Tibial artery (tissue), 4 donors: ENCODE measurements around the gene KIF26A.

ENCODE experiments used
- DNase-seq, 2 donors: peaks; one replicate each; pipeline ENCODE4 v3.0.0-alpha.2; 2019
- H3K27ac ChIP-seq, 2 donors: fragments of 200-600 bp; sonication (generic) in 1 of 2; 1 replicate in 1 of 2; 2 replicates in 1 of 2; pipeline ENCODE4 v1.5.1; 2018 to 2019; ENCODE audit warnings: mild to moderate bottlenecking in 1 of 2
- H3K27me3 ChIP-seq, 2 donors: fragments of 200-600 bp; sonication (generic) in 1 of 2; one replicate each; pipeline versions ENCODE4 v1.5.1 to v1.6.0; 2016 to 2019
- H3K36me3 ChIP-seq, 3 donors: fragments of 200-600 bp; sonication (generic) in 2 of 3; one replicate each; pipeline ENCODE4 v1.5.1; 2016 to 2019; ENCODE audit warnings: mild to moderate bottlenecking in 2 of 3
- H3K4me1 ChIP-seq, 4 donors: fragments of 200-600 bp; sonication (generic) in 2 of 4; 1 replicate in 3 of 4; 2 replicates in 1 of 4; pipeline ENCODE4 v1.5.1; 2016 to 2019
- H3K4me3 ChIP-seq, 2 donors: fragments of 200-600 bp; sonication (generic) in 1 of 2; 1 replicate in 1 of 2; 2 replicates in 1 of 2; pipeline ENCODE4 v1.5.1; 2018 to 2019; ENCODE audit warnings: mild to moderate bottlenecking in 2 of 2
- H3K9me3 ChIP-seq, 3 donors: fragments of 200-600 bp; sonication (generic) in 1 of 3; one replicate each; pipeline ENCODE4 v1.5.1; 2016 to 2019
- CTCF ChIP-seq, 2 experiments: fragments of 200-600 bp in 1 of 2; fragments of 450-650 bp in 1 of 2; IDR thresholded peaks; one replicate each; pipeline ENCODE4 v1.5.1; 2017 to 2019; ENCODE audit warnings: antibody characterized with exemption in 2 of 2, mild to moderate bottlenecking in 1 of 2, moderate library complexity in 1 of 2
- intact Hi-C: fragments of 100-400 bp; cut with DNase I; formaldehyde crosslinking; loops from one replicate; pipeline ENCODE4 v1.15.0; 2023; ENCODE audit warnings: low total_unique reads

KIF26A gene

GRCh38 chr14:104136472-104137296, 1.7 kb upstream of the KIF26A start:
- DNase-seq = peak in 1 of 2 donors; percentile 64
- Histone ChIP-seq H3K4me3 (peak overlapping the region in 1 of 2 donors; percentile 51), H3K27ac (no peak overlapping the region), H3K9me3 (no peaks in the 10 kb centered on the region), H3K27me3 (peaks cover 0 to 89% of the 10 kb centered on the region in 2 donors), H3K4me1 (peaks cover 0 to 45% (median 34%) of the 10 kb centered on the region in 4 donors), H3K36me3 (no peaks in the 10 kb centered on the region)
- no peak for TF ChIP-seq CTCF (IDR thresholded peaks at IDR 0.05)
- intact Hi-C loops = loop anchor here (5.0 kb wide), 1 partner anchor 501 kb away; no protein-coding TSS in a partner anchor

GRCh38 chr14:104137297-104138097, 890 bp upstream of the KIF26A start:
- Histone ChIP-seq H3K27me3 (peaks cover 0 to 92% of the 10 kb centered on the region in 2 donors), H3K36me3 (no peaks in the 10 kb centered on the region), H3K9me3 (no peaks in the 10 kb centered on the region), H3K4me3 (peak overlapping the region; percentile 39 to 51), H3K4me1 (peaks cover 0 to 45% (median 34%) of the 10 kb centered on the region in 4 donors), H3K27ac (no peak overlapping the region)
- peak; percentile 46 to 67 for DNase-seq
- intact Hi-C loops = loop anchor here (5.0 kb wide), 1 partner anchor 500 kb away; no protein-coding TSS in a partner anchor
- peak; percentile 72 to 74 for TF ChIP-seq CTCF (IDR thresholded peaks at IDR 0.05)

- TF ChIP-seq CTCF (IDR thresholded peaks at IDR 0.05) = no peak
- peak in 1 of 2 donors; percentile 55 for DNase-seq
- Histone ChIP-seq H3K9me3 (no peaks in the 10 kb centered on the region), H3K27ac (no peak overlapping the region), H3K36me3 (no peaks in the 10 kb centered on the region), H3K4me3 (peak overlapping the region; percentile 39 to 51), H3K27me3 (peaks cover 0 to 94% of the 10 kb centered on the region in 2 donors), H3K4me1 (peaks cover 0 to 45% (median 34%) of the 10 kb centered on the region in 4 donors)
- intact Hi-C loops = loop anchor here (5.0 kb wide), 1 partner anchor 498 kb away; no protein-coding TSS in a partner anchor
These were observed 502 bp downstream of the KIF26A start for GRCh38 chr14:104138718-104139459.

GRCh38 chr14:104139460-104140212, 1.2 kb downstream of the KIF26A start:
- no peak for TF ChIP-seq CTCF (IDR thresholded peaks at IDR 0.05)
- no peaks in the 10 kb centered on the region for H3K36me3 ChIP-seq
- peak in 1 of 2 donors; percentile 51 for DNase-seq
- no peak overlapping the region for H3K27ac ChIP-seq
- H3K4me1 ChIP-seq = peaks cover 0 to 45% (median 34%) of the 10 kb centered on the region in 4 donors
- peaks cover 0 to 91% of the 10 kb centered on the region in 2 donors for H3K27me3 ChIP-seq
- intact Hi-C loops = loop anchor here (5.0 kb wide), 1 partner anchor 498 kb away; no protein-coding TSS in a partner anchor
- H3K9me3 ChIP-seq = no peaks in the 10 kb centered on the region
- H3K4me3 ChIP-seq = peak overlapping the region; percentile 39 to 51

GRCh38 chr14:104140213-104140462, 1.8 kb downstream of the KIF26A start:
- DNase-seq = no peak
- intact Hi-C loops = no loop called here
- no peak overlapping the region for H3K4me3 ChIP-seq
- peaks cover 0 to 44% (median 34%) of the 10 kb centered on the region in 4 donors for H3K4me1 ChIP-seq
- H3K9me3 ChIP-seq = no peaks in the 10 kb centered on the region
- no peak for TF ChIP-seq CTCF (IDR thresholded peaks at IDR 0.05)
- H3K27ac ChIP-seq = no peak overlapping the region
- H3K27me3 ChIP-seq = peaks cover 0 to 91% of the 10 kb centered on the region in 2 donors
- H3K36me3 ChIP-seq = no peaks in the 10 kb centered on the region
